ENCODE data around the gene PSORS1C2. TPM values are rescaled to one million over a fixed set of nuclear protein-coding genes. Genes with fewer than 3 reads are reported as not detected.
"Not testable (repeated sequence)": the region's sequence is repeated elsewhere in the genome, so short reads cannot be mapped to it uniquely, and the experiment has no call there.

Gene PSORS1C2
- total RNA-seq, 1 donor from 2014 or later = not detected

- H3K4me1 Mint-ChIP-seq = peaks cover 3% of the 10 kb centered on the region
- CTCF ChIA-PET = no interaction called here
- no peak within 1 kb of the TSS for H3K27ac Mint-ChIP-seq
- H3K4me3 Mint-ChIP-seq = no peak within 1 kb of the TSS
- no peaks in the 10 kb centered on the region for H3K36me3 Mint-ChIP-seq (ENCODE audit: low read depth)
- ATAC-seq (ENCODE audit: low read depth) (no peak), DNase-seq (no peak)
- POLR2A ChIA-PET = no interaction called here
- H3K9me3 Mint-ChIP-seq = no peaks in the 10 kb centered on the region
- TF ChIP-seq CTCF (IDR thresholded peaks at IDR 0.05) = no peak
- no peaks in the 10 kb centered on the region for H3K27me3 Mint-ChIP-seq
- intact Hi-C loops (cut with micrococcal nuclease) = no loop called here
Measured at GRCh38 chr6:31170600-31170881, 31.7 kb upstream of the PSORS1C2 start, which contains the start of gene POU5F1. Gene POU5F1, minus strand, starts transcription at chr6:31170682. Its CDS starts 62 bp downstream, at chr6:31170620.

GRCh38 chr6:31169858-31170599 lies 31.2 kb upstream of the PSORS1C2 start:
- CTCF ChIA-PET; H3K4me3 Mint-ChIP-seq; DNase-seq; H3K27me3 Mint-ChIP-seq; intact Hi-C loops (cut with micrococcal nuclease); H3K27ac Mint-ChIP-seq; H3K4me1 Mint-ChIP-seq; POLR2A ChIA-PET; H3K36me3 Mint-ChIP-seq (ENCODE audit: low read depth); ATAC-seq (ENCODE audit: low read depth); H3K9me3 Mint-ChIP-seq: not testable (repeated sequence)

GRCh38 chr6:31169123-31169857 lies 30.4 kb upstream of the PSORS1C2 start:
- CTCF ChIA-PET = no interaction called here

GRCh38 chr6:31168606-31169005 lies 29.7 kb upstream of the PSORS1C2 start:
- Mint-ChIP-seq H3K4me3 (no peak overlapping the region), H3K36me3 (ENCODE audit: low read depth) (no peaks in the 10 kb centered on the region), H3K27me3 (no peaks in the 10 kb centered on the region), H3K27ac (no peak overlapping the region), H3K9me3 (no peaks in the 10 kb centered on the region), H3K4me1 (peaks cover 17% of the 10 kb centered on the region)
- no peak for TF ChIP-seq CTCF (IDR thresholded peaks at IDR 0.05)
- ATAC-seq (ENCODE audit: low read depth) = no peak
- DNase-seq = no peak
- ChIA-PET POLR2A (no interaction called here), CTCF (no interaction called here)
- intact Hi-C loops (cut with micrococcal nuclease) = no loop called here

More at GRCh38 chr6:31169123-31169857, 30.4 kb upstream of the PSORS1C2 start:
- DNase-seq (no peak), ATAC-seq (ENCODE audit: low read depth) (no peak)
- intact Hi-C loops (cut with micrococcal nuclease) = no loop called here
- H3K9me3 Mint-ChIP-seq = no peaks in the 10 kb centered on the region
- POLR2A ChIA-PET = no interaction called here
- no peaks in the 10 kb centered on the region for H3K27me3 Mint-ChIP-seq
- no peak overlapping the region for H3K4me3 Mint-ChIP-seq
- TF ChIP-seq CTCF (IDR thresholded peaks at IDR 0.05) = no peak
- peaks cover 11% of the 10 kb centered on the region for H3K4me1 Mint-ChIP-seq
- H3K27ac Mint-ChIP-seq = no peak overlapping the region
- H3K36me3 Mint-ChIP-seq (ENCODE audit: low read depth) = no peaks in the 10 kb centered on the region

GRCh38 chr6:31165986-31166385 lies 27.1 kb upstream of the PSORS1C2 start:
- peaks cover 24% of the 10 kb centered on the region for H3K4me1 Mint-ChIP-seq
- TF ChIP-seq CTCF (IDR thresholded peaks at IDR 0.05) = no peak
- peak overlapping the region; percentile 89 for H3K27ac Mint-ChIP-seq
- H3K36me3 Mint-ChIP-seq (ENCODE audit: low read depth) = peaks cover 6% of the 10 kb centered on the region
- ChIA-PET CTCF (interaction anchor here (1.4 kb wide), 1 partner anchor 201 kb away, joined by 7 read pairs; no protein-coding TSS in a partner anchor), POLR2A (interaction anchor here (1.2 to 2.4 kb wide), 3 partner anchors 18 to 21 kb away, joined by 3 to 7 read pairs (median 5); no protein-coding TSS in a partner anchor)
- no peaks in the 10 kb centered on the region for H3K9me3 Mint-ChIP-seq
- DNase-seq = no peak
- H3K27me3 Mint-ChIP-seq = no peaks in the 10 kb centered on the region
- H3K4me3 Mint-ChIP-seq = no peak overlapping the region
- no peak for ATAC-seq (ENCODE audit: low read depth)
- intact Hi-C loops (cut with micrococcal nuclease) = no loop called here

- CTCF ChIA-PET = interaction anchor here (1.4 to 2.2 kb wide), 2 partner anchors 27 to 201 kb away, joined by 6 to 7 read pairs; no protein-coding TSS in a partner anchor
- peak overlapping the region; percentile 89 for H3K27ac Mint-ChIP-seq
- ATAC-seq (ENCODE audit: low read depth) = peak; percentile 88
- peaks cover 24% of the 10 kb centered on the region for H3K4me1 Mint-ChIP-seq
- H3K27me3 Mint-ChIP-seq; H3K9me3 Mint-ChIP-seq; intact Hi-C loops (cut with micrococcal nuclease); H3K36me3 Mint-ChIP-seq (ENCODE audit: low read depth): not testable (repeated sequence)
- H3K4me3 Mint-ChIP-seq = peak overlapping the region; percentile 53
- peak; percentile 26 for DNase-seq
- POLR2A ChIA-PET = interaction anchor here (1.0 to 2.4 kb wide), 7 partner anchors 19 to 143 kb away, joined by 3 to 8 read pairs (median 5); no protein-coding TSS in a partner anchor
Measured at GRCh38 chr6:31165064-31165832, 26.4 kb upstream of the PSORS1C2 start.

GRCh38 chr6:31164475-31165063 lies 25.7 kb upstream of the PSORS1C2 start:
- Mint-ChIP-seq H3K4me1 (peaks cover 29% of the 10 kb centered on the region), H3K4me3 (peak overlapping the region; percentile 53), H3K27ac (peak overlapping the region; percentile 89)
- intact Hi-C loops (cut with micrococcal nuclease); DNase-seq; ATAC-seq (ENCODE audit: low read depth); H3K9me3 Mint-ChIP-seq; H3K27me3 Mint-ChIP-seq; H3K36me3 Mint-ChIP-seq (ENCODE audit: low read depth): not testable (repeated sequence)
- ChIA-PET CTCF (interaction anchor here (1.4 to 2.2 kb wide), 2 partner anchors 27 to 202 kb away, joined by 6 to 7 read pairs; no protein-coding TSS in a partner anchor), POLR2A (interaction anchor here (0.6 to 2.4 kb wide), 9 partner anchors 20 to 550 kb away, joined by 3 to 8 read pairs (median 4); no protein-coding TSS in a partner anchor)
